HCT116 (cell line): Measurements from ENCODE around the gene SRRM2. TPM values are rescaled to one million over a fixed set of nuclear protein-coding genes. Genes with fewer than 3 reads are reported as not detected.
A peak's percentile ranks its signal among the peaks of the same experiment; 100 is the strongest.

ENCODE experiments used
- ATAC-seq: fragments of 200-7000 bp; cut with Tn5 transposase; 2 replicates; pipeline ENCODE4 v1.9.1; 2020; ENCODE audit warnings: mild to moderate bottlenecking, moderate library complexity
- BruUV-seq: library from RNA; stranded (reverse); fragments of 400-500 nt; replicated peaks from 2 replicates; lab custom pipeline; 2021; lab: Mats Ljungman, UMichigan
- CTCF ChIA-PET: fragments of 300-600 bp; sonication (Branson Sonifier 250); formaldehyde crosslinking; loops from one replicate; lab custom pipeline; 2021; ENCODE audit warnings: antibody characterized with exemption; lab: Charles Lee
- POLR2A ChIA-PET: fragments of 300-600, 350-600 bp; sonication (Branson Sonifier 250); formaldehyde crosslinking; loops from one replicate; lab custom pipeline; 2021; ENCODE audit warnings: antibody characterized with exemption; lab: Charles Lee
- RAD21 ChIA-PET, 2 experiments: fragments of 300-600 bp; sonication (Branson Sonifier 250); formaldehyde crosslinking; loops; one replicate each; lab custom pipeline; 2023; ENCODE audit warnings: low total read pairs in 2 of 2; ENCODE audit not compliant: uncharacterized antibody in 2 of 2, unreplicated experiment in 2 of 2, low non-redundant PET in 1 of 2; lab: Charles Lee
- DNase-seq: peaks from one replicate; pipeline ENCODE4 v3.0.0-alpha.2; 2010; ENCODE audit warnings: low read depth, low spot score
- H2AFZ ChIP-seq: fragments of 200-600 bp; shearing (Covaris generic), sonication (generic); 2 replicates; pipeline ENCODE4 v1.6.1; 2017; ENCODE audit warnings: low read depth, mixed run types, mixed read lengths, antibody characterized with exemption, low read length; ENCODE audit not compliant: poor library complexity, severe bottlenecking
- H3K27ac ChIP-seq: 2 replicates; pipeline ENCODE4 v1.5.1; 2012; ENCODE audit warnings: low read depth, low read length
- H3K27me3 ChIP-seq: fragments of 200-600 bp; sonication (generic); 2 replicates; pipeline ENCODE4 v1.6.1; 2016; ENCODE audit warnings: mixed run types, low read length, mixed read lengths; ENCODE audit not compliant: insufficient read depth
- H3K36me3 ChIP-seq, 2 experiments: fragments of 200-500 bp in 1 of 2; fragments of 200-600 bp in 1 of 2; sonication (Bioruptor generic) in 1 of 2; sonication (generic) in 1 of 2; 2 replicates each; pipeline versions ENCODE4 v1.5.1 to v1.6.1; 2014 to 2016; ENCODE audit warnings: low read length in 2 of 2, inconsistent platforms in 1 of 2, mixed read lengths in 1 of 2, mixed run types in 1 of 2; ENCODE audit not compliant: insufficient read depth in 2 of 2, control insufficient read depth in 1 of 2
- H3K4me1 ChIP-seq, 2 experiments: fragments of 200-600 bp in 1 of 2; sonication (generic) in 1 of 2; 2 replicates each; pipeline versions ENCODE4 v1.5.1 to v1.6.1; 2012 to 2017; ENCODE audit warnings: low read length in 2 of 2, inconsistent platforms in 1 of 2, mild to moderate bottlenecking in 1 of 2, mixed read lengths in 1 of 2, mixed run types in 1 of 2, moderate library complexity in 1 of 2; ENCODE audit not compliant: insufficient read depth in 2 of 2, control insufficient read depth in 1 of 2
- H3K4me2 ChIP-seq: fragments of 200-600 bp; sonication (generic); 2 replicates; pipeline ENCODE4 v1.6.1; 2017; ENCODE audit warnings: mixed run types, low read length, mixed read lengths
- H3K4me3 ChIP-seq, 2 experiments: fragments of 200-600 bp in 1 of 2; sonication (generic) in 1 of 2; replicated peaks in 1 of 2; 2 replicates each; pipeline ENCODE4 v1.5.1; 2011 to 2016; ENCODE audit warnings: low read length in 2 of 2, control low read depth in 1 of 2, low read depth in 1 of 2, mild to moderate bottlenecking in 1 of 2, mixed read lengths in 1 of 2, mixed run types in 1 of 2
- H3K79me2 ChIP-seq: fragments of 200-600 bp; sonication (generic); 2 replicates; pipeline ENCODE4 v1.6.1; 2017; ENCODE audit warnings: mild to moderate bottlenecking, mixed run types, low read length, moderate library complexity, mixed read lengths; ENCODE audit not compliant: insufficient read depth
- H3K9ac ChIP-seq: fragments of 200-600 bp; sonication (generic); 2 replicates; pipeline ENCODE4 v1.6.1; 2016; ENCODE audit warnings: low read length, mixed read lengths
- H3K9me2 ChIP-seq: fragments of 200-600 bp; sonication (generic), shearing (Covaris generic); 2 replicates; pipeline ENCODE4 v1.6.1; 2017; ENCODE audit warnings: mixed run types, mild to moderate bottlenecking, moderate library complexity; ENCODE audit not compliant: insufficient read depth
- H3K9me3 ChIP-seq, 2 experiments: fragments of 200-500 bp in 1 of 2; fragments of 200-600 bp in 1 of 2; sonication (Bioruptor generic) in 1 of 2; sonication (generic) in 1 of 2; 2 replicates each; pipeline ENCODE4 v1.6.1; 2014 to 2017; ENCODE audit warnings: low read length in 2 of 2, mixed read lengths in 2 of 2, inconsistent platforms in 1 of 2, low read depth in 1 of 2, mild to moderate bottlenecking in 1 of 2, mixed run types in 1 of 2, moderate library complexity in 1 of 2; ENCODE audit not compliant: control insufficient read depth in 1 of 2, insufficient read depth in 1 of 2
- H4K20me1 ChIP-seq: fragments of 200-600 bp; sonication (generic), shearing (Covaris generic); 2 replicates; pipeline ENCODE4 v1.6.1; 2017; ENCODE audit warnings: mixed run types, mild to moderate bottlenecking, moderate library complexity; ENCODE audit not compliant: insufficient read depth
- ATF3 ChIP-seq: IDR thresholded peaks from 2 replicates; pipeline ENCODE4 v1.6.1; 2012
- ELF1 ChIP-seq: IDR thresholded peaks from 2 replicates; pipeline ENCODE4 v1.6.1; 2012; ENCODE audit warnings: low read depth, borderline replicate concordance
- JUND ChIP-seq: IDR thresholded peaks from 2 replicates; pipeline ENCODE4 v1.6.1; 2012
- POLR2A ChIP-seq: IDR thresholded peaks from 2 replicates; pipeline ENCODE4 v1.7.0; 2011; ENCODE audit warnings: borderline replicate concordance; ENCODE audit not compliant: insufficient read depth, insufficient read length; ENCODE audit errors: extremely low read depth
- POLR2AphosphoS5 ChIP-seq: IDR thresholded peaks from 2 replicates; pipeline ENCODE4 v1.6.1; 2011; ENCODE audit warnings: mild to moderate bottlenecking, low read depth, low read length, moderate library complexity
- SIN3A ChIP-seq: IDR thresholded peaks from 2 replicates; pipeline ENCODE4 v1.6.1; 2012; ENCODE audit warnings: low read depth
- SP1 ChIP-seq: IDR thresholded peaks from 2 replicates; pipeline ENCODE4 v1.6.1; 2012; ENCODE audit warnings: low read depth
- SRF ChIP-seq: IDR thresholded peaks from 2 replicates; pipeline ENCODE4 v1.6.1; 2012; ENCODE audit warnings: low read depth
- TCF7L2 ChIP-seq: IDR thresholded peaks from 2 replicates; pipeline ENCODE4 v1.7.0; 2011; ENCODE audit warnings: borderline replicate concordance, inconsistent platforms; ENCODE audit not compliant: insufficient read depth, insufficient read length; ENCODE audit errors: extremely low read depth
- YY1 ChIP-seq: IDR thresholded peaks from 2 replicates; pipeline ENCODE4 v1.6.1; 2011; ENCODE audit warnings: low read length, low read depth, moderate library complexity, mild to moderate bottlenecking; ENCODE audit not compliant: insufficient replicate concordance; ENCODE audit errors: extremely low read depth
- ZFX ChIP-seq: fragments of 450-650 bp; IDR thresholded peaks from 2 replicates; pipeline ENCODE4 v1.6.1; 2017
- intact Hi-C: fragments of 100-400 bp; cut with micrococcal nuclease; formaldehyde crosslinking; loops from 2 replicates; pipeline ENCODE4 v1.10.0; 2022
- total RNA-seq: library from RNA; stranded (reverse); gene quantifications from one replicate; pipeline ENCODE4 v1.2.1, GENCODE V29; 2021; ENCODE audit not compliant: unreplicated experiment
- TF ChIP-seq, protein P1 (sequence below): IDR thresholded peaks from 2 replicates; pipeline ENCODE4 v1.6.1; 2011; ENCODE audit warnings: mild to moderate bottlenecking, low read length, moderate library complexity; ENCODE audit not compliant: insufficient replicate concordance; ENCODE audit errors: extremely low read depth
- TF ChIP-seq, protein P2 (sequence below): IDR thresholded peaks from 2 replicates; pipeline ENCODE4 v1.6.1; 2012; ENCODE audit warnings: low read depth

Gene SRRM2
- total RNA-seq, 1 experiment from 2014 or later: 541 TPM

DNA sequence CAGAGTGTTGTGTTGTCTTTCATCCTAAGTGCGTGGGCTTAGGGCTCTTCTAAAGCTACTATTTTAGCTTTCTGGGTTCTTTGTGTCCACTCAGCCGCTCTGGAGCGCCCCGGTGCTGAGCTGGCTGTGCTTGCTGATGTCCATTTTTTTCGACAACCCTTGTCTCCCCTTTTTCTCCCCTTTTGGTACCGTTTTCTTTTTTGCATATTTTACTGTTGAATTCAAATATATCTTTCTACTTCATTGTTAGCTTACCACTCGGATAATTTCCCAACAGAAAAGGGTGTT is 1.2 kb downstream of the SRRM2 start:
- BruUV-seq: no TSS peak
- peak overlapping the region; percentile 90 for H3K9ac ChIP-seq
- H3K9me3 ChIP-seq: no peaks in the 10 kb centered on the region
- DNase-seq (no peak), ATAC-seq (no peak)
- ChIA-PET CTCF (no interaction called here), RAD21 (interaction anchor here in 1 of 2 experiments (1.1 kb wide), 1 partner anchor 70 kb away, joined by 4 read pairs; no protein-coding TSS in a partner anchor), POLR2A (interaction anchor here (0.6 kb wide), 1 partner anchor 71 kb away, joined by 3 read pairs; no protein-coding TSS in a partner anchor)
- H3K9me2 ChIP-seq: no peaks in the 10 kb centered on the region
- peak overlapping the region; percentile 92 to 96 for H3K4me3 ChIP-seq
- H3K27ac ChIP-seq: peak overlapping the region; percentile 100
- H3K4me1 ChIP-seq: peaks cover 18 to 32% of the 10 kb centered on the region in 2 experiments
- H3K27me3 ChIP-seq: no peaks in the 10 kb centered on the region
- H3K4me2 ChIP-seq: peak overlapping the region; percentile 76
- TF ChIP-seq POLR2AphosphoS5 (no peak), ELF1 (no peak), ZFX (no peak), SIN3A (no peak), ATF3 (no peak), SRF (no peak), JUND (no peak), SP1 (no peak)
- TF ChIP-seq, protein P1, sequence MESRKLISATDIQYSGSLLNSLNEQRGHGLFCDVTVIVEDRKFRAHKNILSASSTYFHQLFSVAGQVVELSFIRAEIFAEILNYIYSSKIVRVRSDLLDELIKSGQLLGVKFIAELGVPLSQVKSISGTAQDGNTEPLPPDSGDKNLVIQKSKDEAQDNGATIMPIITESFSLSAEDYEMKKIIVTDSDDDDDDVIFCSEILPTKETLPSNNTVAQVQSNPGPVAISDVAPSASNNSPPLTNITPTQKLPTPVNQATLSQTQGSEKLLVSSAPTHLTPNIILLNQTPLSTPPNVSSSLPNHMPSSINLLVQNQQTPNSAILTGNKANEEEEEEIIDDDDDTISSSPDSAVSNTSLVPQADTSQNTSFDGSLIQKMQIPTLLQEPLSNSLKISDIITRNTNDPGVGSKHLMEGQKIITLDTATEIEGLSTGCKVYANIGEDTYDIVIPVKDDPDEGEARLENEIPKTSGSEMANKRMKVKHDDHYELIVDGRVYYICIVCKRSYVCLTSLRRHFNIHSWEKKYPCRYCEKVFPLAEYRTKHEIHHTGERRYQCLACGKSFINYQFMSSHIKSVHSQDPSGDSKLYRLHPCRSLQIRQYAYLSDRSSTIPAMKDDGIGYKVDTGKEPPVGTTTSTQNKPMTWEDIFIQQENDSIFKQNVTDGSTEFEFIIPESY: no peak
- peaks cover 39% of the 10 kb centered on the region; the same call in 1 of the 2 replicates for H4K20me1 ChIP-seq
- intact Hi-C loops: no loop called here
- no peak overlapping the region for H2AFZ ChIP-seq
- H3K36me3 ChIP-seq: peaks cover 26 to 43% of the 10 kb centered on the region in 2 experiments
- peaks cover 75% of the 10 kb centered on the region for H3K79me2 ChIP-seq

DNA sequence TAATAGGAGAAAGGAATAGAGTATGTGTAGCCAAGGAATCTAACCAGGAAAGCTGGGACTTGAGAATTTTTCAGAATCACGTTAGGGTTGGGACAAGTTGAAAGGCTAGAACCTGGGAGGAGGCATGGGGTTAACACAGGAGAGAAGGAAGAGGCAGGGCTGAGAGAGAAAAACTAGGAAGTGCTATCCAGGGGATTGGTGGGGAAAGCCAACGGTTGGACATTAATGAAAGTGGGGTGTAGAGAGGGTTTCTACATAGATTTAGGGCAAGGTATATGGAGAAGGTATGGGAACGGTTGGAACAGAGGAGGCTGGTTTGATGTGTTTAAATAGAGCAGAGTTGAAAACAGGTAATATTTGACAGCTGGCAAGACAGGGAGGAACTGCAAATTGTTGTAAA is 2.7 kb downstream of the SRRM2 start:
- peaks cover 40 to 58% of the 10 kb centered on the region in 2 experiments for H3K36me3 ChIP-seq
- H3K79me2 ChIP-seq: peaks cover 90% of the 10 kb centered on the region
- peak overlapping the region; percentile 90; the same call in 1 of the 2 replicates for H3K9ac ChIP-seq
- RAD21 ChIA-PET: no interaction called here
- no peaks in the 10 kb centered on the region for H3K9me3 ChIP-seq
- ATAC-seq (no peak), DNase-seq (no peak)
- peaks cover 18 to 32% of the 10 kb centered on the region in 2 experiments for H3K4me1 ChIP-seq
- no peak overlapping the region for H2AFZ ChIP-seq
- no peaks in the 10 kb centered on the region for H3K9me2 ChIP-seq
- peaks cover 42% of the 10 kb centered on the region; the same call in 1 of the 2 replicates for H4K20me1 ChIP-seq
- no TSS peak for BruUV-seq
- CTCF ChIA-PET: no interaction called here
- POLR2A ChIA-PET: no interaction called here
- no peak overlapping the region for H3K27ac ChIP-seq
- no peaks in the 10 kb centered on the region for H3K27me3 ChIP-seq
- intact Hi-C loops: no loop called here
- H3K4me3 ChIP-seq: peak overlapping the region in 1 of 2 experiments; percentile 92; a peak in 1 of 4 replicates
- peak overlapping the region; percentile 76; the same call in 1 of the 2 replicates for H3K4me2 ChIP-seq
- TF ChIP-seq, protein P2, sequence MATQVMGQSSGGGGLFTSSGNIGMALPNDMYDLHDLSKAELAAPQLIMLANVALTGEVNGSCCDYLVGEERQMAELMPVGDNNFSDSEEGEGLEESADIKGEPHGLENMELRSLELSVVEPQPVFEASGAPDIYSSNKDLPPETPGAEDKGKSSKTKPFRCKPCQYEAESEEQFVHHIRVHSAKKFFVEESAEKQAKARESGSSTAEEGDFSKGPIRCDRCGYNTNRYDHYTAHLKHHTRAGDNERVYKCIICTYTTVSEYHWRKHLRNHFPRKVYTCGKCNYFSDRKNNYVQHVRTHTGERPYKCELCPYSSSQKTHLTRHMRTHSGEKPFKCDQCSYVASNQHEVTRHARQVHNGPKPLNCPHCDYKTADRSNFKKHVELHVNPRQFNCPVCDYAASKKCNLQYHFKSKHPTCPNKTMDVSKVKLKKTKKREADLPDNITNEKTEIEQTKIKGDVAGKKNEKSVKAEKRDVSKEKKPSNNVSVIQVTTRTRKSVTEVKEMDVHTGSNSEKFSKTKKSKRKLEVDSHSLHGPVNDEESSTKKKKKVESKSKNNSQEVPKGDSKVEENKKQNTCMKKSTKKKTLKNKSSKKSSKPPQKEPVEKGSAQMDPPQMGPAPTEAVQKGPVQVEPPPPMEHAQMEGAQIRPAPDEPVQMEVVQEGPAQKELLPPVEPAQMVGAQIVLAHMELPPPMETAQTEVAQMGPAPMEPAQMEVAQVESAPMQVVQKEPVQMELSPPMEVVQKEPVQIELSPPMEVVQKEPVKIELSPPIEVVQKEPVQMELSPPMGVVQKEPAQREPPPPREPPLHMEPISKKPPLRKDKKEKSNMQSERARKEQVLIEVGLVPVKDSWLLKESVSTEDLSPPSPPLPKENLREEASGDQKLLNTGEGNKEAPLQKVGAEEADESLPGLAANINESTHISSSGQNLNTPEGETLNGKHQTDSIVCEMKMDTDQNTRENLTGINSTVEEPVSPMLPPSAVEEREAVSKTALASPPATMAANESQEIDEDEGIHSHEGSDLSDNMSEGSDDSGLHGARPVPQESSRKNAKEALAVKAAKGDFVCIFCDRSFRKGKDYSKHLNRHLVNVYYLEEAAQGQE: no peak
- no peak for TF ChIP-seq TCF7L2
- no peak for TF ChIP-seq SP1
- no peak for TF ChIP-seq YY1
- no peak for TF ChIP-seq SIN3A
- no peak for TF ChIP-seq POLR2A
